AG04449 (cell line): ENCODE data around the gene INPP5D.

Experiments
- CTCF ChIA-PET: fragments of 350-600 bp; formaldehyde crosslinking; extraction: SDS; loops from one replicate; lab custom pipeline; 2021; ENCODE audit warnings: antibody characterized with exemption; lab: Yijun Ruan, JAX
- POLR2A ChIA-PET: fragments of 400-600, 350-600 bp; formaldehyde crosslinking; extraction: SDS; loops from one replicate; lab custom pipeline; 2020; ENCODE audit warnings: antibody characterized with exemption, inconsistent platforms; lab: Yijun Ruan, JAX
- DNase-seq: peaks from one replicate; pipeline ENCODE4 v3.0.0-alpha.2; 2010; ENCODE audit warnings: low read depth, low spot score
- H3K4me3 ChIP-seq: 2 replicates; pipeline ENCODE4 v1.5.1; 2011; ENCODE audit warnings: low read depth, mild to moderate bottlenecking, control low read depth, low read length
- TF ChIP-seq, protein P1 (sequence below): IDR thresholded peaks from one replicate; pipeline ENCODE4 v1.5.1; 2011; ENCODE audit warnings: mild to moderate bottlenecking, moderate library complexity, low read length, control low read depth, inconsistent platforms; ENCODE audit not compliant: insufficient read depth; ENCODE audit errors: missing control alignments

INPP5D gene

GRCh38 chr2:233125455-233126065 is 65.4 kb downstream of the INPP5D start:
- H3K4me3 ChIP-seq = no peak overlapping the region
- POLR2A ChIA-PET = no interaction called here
- TF ChIP-seq, protein P1, sequence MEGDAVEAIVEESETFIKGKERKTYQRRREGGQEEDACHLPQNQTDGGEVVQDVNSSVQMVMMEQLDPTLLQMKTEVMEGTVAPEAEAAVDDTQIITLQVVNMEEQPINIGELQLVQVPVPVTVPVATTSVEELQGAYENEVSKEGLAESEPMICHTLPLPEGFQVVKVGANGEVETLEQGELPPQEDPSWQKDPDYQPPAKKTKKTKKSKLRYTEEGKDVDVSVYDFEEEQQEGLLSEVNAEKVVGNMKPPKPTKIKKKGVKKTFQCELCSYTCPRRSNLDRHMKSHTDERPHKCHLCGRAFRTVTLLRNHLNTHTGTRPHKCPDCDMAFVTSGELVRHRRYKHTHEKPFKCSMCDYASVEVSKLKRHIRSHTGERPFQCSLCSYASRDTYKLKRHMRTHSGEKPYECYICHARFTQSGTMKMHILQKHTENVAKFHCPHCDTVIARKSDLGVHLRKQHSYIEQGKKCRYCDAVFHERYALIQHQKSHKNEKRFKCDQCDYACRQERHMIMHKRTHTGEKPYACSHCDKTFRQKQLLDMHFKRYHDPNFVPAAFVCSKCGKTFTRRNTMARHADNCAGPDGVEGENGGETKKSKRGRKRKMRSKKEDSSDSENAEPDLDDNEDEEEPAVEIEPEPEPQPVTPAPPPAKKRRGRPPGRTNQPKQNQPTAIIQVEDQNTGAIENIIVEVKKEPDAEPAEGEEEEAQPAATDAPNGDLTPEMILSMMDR = no peak
- CTCF ChIA-PET = no interaction called here
- DNase-seq = no peak

DNA sequence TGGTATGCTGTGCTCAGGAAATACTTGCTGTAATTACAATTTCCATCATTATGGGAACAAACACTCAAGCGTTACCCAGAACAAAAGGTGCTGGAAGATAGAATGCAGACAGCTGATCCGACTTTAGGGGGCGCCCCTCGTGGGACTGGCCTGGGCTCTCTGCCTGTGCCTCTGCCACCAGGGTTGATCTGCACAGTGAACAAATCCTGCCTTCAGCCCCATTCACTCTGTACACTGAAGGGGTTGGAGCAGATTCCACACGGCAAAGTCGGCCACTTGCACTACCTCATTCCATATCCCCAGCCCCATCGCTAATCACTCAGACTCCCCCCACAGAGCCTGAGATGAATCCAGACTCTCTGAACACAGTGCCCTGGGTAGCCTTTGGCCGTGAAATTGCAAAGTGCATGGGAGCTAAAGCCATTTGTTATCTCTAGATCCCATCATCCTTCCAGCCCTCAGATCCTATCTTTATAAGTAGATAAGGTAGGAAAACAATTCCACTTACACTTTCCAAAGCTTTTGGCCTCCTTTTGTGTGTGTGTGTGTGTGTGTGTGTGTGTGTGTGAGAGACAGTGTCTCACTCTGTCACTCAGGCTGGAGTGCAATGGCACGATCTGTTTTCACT is 69.3 kb downstream of the INPP5D start:
- no peak for DNase-seq
- POLR2A ChIA-PET = no interaction called here
- H3K4me3 ChIP-seq = no peak overlapping the region
- TF ChIP-seq, protein P1 = no peak
- CTCF ChIA-PET = no interaction called here

DNA sequence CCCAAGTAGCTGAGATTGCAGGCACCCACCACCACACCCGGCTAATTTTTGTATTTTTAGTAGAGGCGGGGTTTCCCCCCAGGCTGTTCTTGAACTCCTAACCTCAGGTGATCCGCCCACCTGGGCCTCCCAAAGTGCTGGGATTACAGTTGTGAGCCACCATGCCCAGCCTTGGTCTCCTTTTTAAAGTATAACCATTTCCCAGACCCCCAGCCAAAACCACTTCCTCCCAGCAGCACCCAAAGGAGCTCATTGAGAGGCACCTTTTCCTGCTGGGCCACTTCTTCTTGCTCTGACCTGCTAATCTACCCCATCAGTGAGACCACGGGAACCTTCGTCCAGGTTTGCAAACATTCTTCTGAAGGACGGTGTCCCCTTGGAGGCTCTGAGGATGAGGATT is 69.9 kb downstream of the INPP5D start:
- DNase-seq = no peak
- TF ChIP-seq, protein P1 = no peak
- ChIA-PET CTCF (interaction anchor here (1.0 kb wide), 1 partner anchor 76 kb away, joined by 3 read pairs; no protein-coding TSS in a partner anchor), POLR2A (no interaction called here)
- no peak overlapping the region for H3K4me3 ChIP-seq

DNA sequence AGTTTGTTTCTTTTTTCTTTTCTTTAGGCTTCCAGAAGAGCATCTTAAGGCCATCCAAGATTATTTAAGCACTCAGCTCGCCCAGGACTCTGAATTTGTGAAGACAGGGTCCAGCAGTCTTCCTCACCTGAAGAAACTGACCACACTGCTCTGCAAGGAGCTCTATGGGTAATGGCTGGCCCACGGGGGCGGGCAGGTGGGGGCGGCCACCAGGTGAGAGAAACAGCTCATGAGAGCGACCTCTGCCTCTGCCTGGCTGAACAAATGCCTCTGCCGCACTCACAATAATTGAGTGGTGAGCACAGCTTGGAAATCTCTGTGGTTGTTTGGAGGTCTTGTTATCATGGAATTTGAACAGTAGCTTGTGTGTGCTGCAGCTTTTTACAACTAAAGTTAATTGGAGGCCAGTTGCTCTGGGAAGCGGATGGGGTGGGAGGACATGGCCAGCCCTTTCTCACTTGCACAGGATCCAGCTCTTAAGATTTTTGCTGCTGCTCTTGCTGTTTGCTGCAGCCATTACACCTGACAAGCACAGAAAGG is 70.4 kb downstream of the INPP5D start:
- ChIA-PET CTCF (interaction anchor here (1.0 kb wide), 1 partner anchor 76 kb away, joined by 3 read pairs; no protein-coding TSS in a partner anchor), POLR2A (no interaction called here)
- no peak for DNase-seq
- TF ChIP-seq, protein P1 = no peak
- H3K4me3 ChIP-seq = no peak overlapping the region

DNA sequence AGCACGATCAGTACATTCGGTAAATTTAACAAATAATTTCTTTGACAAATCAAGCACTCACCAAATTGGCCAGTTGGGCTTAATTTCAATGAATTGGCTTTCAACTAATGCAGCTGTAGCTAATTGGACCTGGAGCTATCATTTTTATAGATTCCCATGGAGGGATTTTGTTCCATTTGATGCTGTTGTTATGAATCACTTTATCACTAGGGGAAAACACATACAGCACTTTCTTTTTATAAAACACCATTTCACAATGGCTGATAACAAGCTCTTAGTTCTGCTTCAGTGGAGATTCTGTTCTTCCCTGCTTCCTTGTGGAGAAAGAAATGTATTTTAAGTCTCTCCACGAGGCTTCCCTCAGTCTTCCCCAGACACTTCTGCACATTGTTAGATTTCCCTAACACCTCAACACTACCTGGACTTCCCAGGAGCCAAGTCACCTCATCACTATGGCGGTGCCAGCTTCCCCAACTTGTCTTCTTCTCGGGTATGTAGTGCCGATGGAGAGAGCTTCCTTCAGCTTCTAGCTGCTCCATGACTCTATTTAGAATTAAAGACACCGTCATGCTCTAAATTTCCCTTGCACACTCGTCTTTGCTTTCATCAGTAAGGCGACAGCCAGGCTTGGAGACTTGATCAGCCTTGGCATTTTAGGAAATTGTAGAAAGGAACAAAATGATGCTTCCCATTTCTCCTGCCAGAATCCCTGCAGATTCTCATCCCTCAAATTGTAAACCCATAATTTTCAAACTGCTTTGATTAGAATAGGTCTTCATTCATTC is 72.0 kb downstream of the INPP5D start:
- POLR2A ChIA-PET = no interaction called here
- no peak for DNase-seq
- TF ChIP-seq, protein P1 = no peak
- CTCF ChIA-PET = no interaction called here
- H3K4me3 ChIP-seq = no peak overlapping the region

DNA sequence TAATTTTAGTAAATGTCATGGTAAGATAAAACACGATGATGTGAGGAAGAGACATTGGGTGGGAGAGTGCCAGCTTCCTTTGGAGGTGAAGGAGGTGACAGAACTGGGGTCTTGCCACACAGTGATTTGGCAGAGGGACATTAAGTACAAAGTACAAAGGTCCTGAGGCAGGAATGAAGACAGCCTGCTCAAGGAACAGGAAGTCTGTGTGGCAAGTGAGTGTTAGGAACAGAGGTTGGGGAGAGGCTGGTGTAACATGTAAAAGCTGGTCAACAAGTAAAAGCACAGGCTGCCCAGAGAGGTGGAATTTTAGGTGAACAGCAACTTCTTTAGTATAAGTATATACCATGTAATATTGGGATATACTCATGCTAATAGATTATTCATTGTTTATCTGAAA is 73.1 kb downstream of the INPP5D start:
- DNase-seq = no peak
- H3K4me3 ChIP-seq = no peak overlapping the region
- ChIA-PET CTCF (no interaction called here), POLR2A (no interaction called here)
- TF ChIP-seq, protein P1 = no peak
